CD4-positive, alpha-beta T cell treated with Interleukin-2 at 100 ng/mL for 4 hours (primary cell): ENCODE data around the gene ODF2.
"Not testable (repeated sequence)": the region's sequence is repeated elsewhere in the genome, so short reads cannot be mapped to it uniquely, and the experiment has no call there.

ENCODE experiments used
- DNase-seq: peaks from one replicate; pipeline ENCODE4 v3.0.0-alpha.2; 2020; ENCODE audit warnings: low spot score

Gene ODF2

GRCh38 chr9:128484686-128485413 lies 29.0 kb downstream of the ODF2 start:
- DNase-seq: no peak

- no peak for DNase-seq
Observed at GRCh38 chr9:128485414-128485855, 29.6 kb downstream of the ODF2 start.

DNA sequence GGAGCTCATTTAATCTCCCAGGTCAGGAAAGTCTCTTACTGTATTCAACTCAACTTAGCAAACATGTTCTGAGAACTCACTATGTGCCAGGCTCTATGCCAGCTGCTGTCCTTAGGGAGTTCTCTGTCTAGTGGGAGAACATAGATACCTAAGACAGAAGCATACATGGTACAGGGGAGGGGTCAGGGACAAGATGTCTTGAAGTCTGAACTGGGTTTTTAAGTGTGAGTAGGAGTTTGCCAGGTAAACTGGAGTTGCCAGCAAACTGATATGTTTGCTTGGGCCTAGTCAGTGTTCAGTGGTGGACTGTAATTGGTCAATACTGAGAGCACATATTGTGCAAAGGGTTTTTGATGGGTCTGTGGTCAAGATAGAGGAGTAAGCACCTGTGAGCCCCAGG lies 30.4 kb downstream of the ODF2 start:
- no peak for DNase-seq

GRCh38 chr9:128493424-128493823 lies 37.6 kb downstream of the ODF2 start:
- DNase-seq: no peak

DNA sequence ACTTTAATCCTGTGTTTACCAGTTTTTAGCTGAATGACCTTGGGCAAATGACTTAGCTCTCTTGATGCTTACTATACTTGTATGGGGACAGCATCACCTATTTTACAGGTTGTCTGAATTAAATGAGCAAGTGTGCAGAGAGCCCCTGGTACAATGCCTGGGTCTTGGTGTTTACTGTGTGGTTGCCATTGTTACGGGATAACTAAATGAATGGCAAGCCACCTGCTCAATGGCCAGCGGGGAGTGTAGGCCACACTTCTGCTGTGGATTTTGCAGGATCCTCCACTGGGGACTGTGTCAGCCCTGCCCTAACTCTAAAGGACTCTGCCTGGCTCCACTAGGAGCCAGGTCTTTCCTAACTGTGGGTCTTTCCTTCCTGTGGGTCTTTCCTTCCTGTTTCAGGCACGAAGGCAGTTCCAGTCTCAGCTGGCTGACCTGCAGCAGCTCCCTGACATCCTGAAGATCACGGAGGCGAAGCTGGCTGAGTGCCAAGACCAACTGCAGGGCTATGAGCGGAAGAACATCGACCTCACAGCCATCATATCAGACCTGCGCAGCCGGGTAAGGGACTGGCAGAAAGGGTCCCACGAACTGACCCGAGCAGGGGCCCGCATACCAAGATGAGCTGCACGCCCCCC lies 38.4 kb downstream of the ODF2 start:
- no peak for DNase-seq

DNA sequence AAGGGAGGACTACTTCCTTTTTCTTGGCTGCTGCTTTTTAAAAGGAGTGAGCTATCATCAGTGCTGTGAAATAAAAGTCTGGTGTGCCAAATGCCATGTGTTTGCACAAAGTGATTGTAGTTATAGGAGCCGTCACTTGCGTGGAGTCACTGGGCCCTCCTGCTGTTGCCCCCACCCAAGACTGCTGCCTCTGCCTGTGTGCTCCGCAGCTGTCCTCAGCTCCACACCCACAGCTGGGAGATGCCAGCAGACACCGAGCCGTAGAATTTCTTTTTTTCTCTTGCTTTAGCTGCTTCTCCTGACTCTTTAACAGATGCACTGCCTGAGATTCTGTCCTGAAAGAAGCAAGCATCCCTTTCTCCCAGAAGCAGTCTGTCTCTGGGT lies 38.9 kb downstream of the ODF2 start:
- no peak for DNase-seq

GRCh38 chr9:128495296-128495695 lies 39.5 kb downstream of the ODF2 start:
- DNase-seq: no peak

DNA sequence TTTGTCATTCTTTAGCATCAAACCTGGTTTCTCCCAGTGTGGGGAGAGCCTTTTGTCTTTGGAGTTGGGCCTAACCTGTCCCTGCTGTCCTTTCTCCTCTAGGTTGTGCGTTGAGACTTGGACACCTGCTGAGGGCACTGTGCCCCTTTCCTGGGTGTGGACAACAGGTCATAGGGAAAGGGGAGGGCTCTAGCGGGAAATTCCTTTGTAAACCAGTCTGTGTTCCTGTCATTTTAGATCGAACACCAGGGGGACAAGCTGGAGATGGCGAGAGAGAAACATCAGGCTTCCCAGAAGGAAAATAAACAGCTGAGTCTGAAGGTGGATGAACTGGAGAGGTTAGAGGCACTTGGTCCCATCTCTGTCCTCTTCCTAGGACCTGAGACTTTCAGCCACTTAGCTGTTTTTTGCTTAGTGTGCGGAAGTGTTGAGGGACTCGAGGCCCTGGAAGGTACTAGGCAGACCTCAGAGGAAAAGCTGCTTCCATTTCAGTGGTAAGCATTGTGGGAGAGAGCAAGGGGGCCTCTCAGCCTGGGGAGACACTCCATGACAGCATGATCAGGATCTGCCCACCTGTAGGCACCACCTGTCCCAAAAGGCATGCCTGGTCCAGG lies 40.1 kb downstream of the ODF2 start:
- DNase-seq: no peak

DNA sequence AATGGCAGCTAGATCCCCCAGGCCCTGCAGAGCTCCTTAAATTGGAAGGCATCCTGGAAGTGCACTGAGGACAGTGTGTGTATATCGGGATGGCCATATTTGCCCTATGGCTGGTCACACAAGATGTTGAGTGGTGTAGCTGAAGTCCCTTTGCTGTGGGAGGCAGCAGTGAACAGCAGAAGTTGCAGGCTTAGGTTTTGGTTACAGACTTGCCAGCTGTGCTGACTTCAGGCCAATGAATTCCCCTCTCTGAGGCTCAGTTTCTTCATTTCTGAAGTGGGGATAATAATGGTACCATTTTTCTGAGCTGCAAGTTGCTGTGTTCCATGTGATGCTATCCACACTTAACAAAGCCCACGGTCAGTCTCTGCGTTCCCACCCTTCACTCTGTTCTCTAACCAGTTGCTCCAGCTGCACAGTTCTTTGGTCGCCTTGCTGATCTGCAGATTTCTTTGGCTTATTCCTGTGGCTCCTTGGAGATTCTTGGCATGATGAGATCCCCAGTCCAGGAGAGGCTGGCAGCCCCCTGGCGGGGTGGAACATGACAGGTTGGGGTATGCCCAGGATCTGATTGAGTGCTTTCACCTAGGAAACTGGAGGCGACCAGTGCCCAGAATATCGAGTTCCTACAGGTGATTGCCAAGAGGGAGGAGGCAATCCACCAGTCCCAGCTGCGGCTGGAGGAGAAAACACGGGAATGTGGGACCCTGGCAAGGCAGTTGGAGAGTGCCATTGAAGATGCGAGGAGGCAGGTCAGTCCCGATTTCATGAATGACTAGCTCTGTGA lies 42.2 kb downstream of the ODF2 start:
- no peak for DNase-seq

DNA sequence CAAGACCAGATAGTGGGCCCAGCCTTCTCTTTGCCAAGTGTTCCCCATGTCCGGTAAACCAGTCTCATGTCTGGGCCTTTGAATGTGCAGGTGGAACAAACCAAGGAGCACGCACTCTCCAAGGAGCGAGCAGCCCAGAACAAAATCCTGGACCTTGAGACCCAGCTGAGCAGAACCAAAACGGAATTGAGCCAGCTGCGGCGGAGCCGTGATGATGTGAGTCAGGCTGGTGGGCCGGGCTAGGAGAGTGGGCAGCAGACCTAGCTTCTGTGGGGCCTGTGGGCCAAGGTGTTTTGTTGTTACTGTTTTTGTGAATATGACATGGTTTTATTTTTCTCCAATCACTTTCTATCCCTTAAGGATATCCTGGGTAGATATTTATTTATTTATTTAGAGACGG lies 43.1 kb downstream of the ODF2 start:
- DNase-seq: no peak

- no peak for DNase-seq
Observed at GRCh38 chr9:128499920-128500319, 44.1 kb downstream of the ODF2 start.

- not testable (repeated sequence) for DNase-seq
Observed at GRCh38 chr9:128503415-128503825, 47.6 kb downstream of the ODF2 start.

DNA sequence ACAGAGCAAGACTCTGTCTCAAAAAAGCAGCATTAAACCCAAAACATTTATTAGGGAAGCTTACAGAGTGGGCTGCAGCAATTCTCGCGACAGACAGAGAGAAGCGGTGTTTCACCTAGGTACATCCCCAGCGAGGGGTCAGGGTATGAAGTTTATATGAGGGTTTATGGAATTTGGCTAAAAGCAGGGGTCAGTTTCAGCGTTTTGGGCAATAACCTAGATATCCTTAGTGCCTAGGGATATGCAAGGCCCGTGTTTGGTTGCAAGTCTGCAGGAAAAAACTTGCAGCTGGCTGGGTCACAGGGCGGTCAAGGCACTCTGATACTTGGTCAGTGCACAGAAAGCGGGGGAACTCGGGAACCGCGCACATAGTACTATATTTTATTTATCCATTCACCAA lies 48.1 kb downstream of the ODF2 start:
- DNase-seq: no peak

DNA sequence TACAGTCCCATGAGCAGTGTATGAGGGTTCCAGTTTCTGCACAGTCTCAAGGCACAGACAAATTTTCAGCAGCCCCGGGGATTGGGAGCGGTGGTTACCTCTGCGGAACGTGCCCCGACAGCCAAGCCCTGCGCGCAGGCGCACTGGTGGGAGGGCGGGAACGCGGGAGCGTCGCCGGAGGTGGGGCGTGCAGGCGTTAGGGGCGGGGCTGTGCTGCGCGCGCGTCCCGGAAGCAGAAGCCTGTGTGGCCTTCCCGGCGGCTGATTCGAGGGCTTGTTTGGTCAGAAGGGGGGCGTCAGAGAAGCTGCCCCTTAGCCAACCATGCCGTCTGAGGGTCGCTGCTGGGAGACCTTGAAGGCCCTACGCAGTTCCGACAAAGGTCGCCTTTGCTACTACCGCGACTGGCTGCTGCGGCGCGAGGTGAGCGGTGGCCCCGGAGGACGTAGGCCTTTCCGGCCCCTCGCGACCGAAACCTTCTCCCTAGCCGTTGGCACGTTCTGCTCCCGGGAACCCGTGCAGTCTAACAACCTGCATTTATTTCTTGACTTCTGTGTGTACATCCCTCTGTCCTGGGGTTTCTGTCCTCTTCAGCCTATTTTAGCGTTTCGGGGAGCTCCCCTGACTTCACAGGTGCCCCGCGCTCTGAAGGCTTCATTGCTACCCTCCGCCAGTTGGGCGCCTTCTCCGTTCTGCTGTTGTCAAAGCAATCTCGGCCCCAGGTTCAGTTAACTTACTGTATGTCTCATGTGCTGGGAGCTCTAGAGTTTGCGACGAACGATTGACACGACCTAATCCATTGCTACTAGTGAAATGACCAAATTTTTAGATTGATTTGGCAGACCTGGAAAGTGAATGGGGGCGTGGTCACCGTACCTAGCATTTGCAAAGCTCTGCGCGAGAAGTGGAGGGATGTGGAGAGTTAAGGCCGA lies 48.9 kb downstream of the ODF2 start, which contains the start of gene GLE1:
TSS of gene GLE1 (plus strand) at position 235 of the 929 bp plus-strand sequence. CDS start at position 322, 87 bp downstream.
- DNase-seq: peak; percentile 96

DNA sequence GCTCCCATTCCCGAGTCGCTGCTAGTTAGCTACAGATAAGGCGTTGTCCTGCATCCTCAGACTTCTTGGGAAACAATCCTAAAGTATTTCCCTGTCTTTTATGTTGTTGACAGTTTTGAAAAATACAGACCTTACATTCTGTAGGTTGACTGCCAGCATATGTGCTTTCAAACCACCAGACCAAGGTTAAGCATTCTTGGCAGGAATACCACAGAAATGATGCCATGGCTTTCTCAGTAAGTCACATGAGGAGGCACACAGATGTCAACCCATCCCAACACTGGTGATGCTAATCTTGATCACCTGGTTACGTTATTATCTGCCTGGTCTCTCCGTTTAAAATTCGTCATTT lies 49.6 kb downstream of the ODF2 start:
- no peak for DNase-seq

GRCh38 chr9:128505906-128506305 lies 50.1 kb downstream of the ODF2 start:
- not testable (repeated sequence) for DNase-seq

DNA sequence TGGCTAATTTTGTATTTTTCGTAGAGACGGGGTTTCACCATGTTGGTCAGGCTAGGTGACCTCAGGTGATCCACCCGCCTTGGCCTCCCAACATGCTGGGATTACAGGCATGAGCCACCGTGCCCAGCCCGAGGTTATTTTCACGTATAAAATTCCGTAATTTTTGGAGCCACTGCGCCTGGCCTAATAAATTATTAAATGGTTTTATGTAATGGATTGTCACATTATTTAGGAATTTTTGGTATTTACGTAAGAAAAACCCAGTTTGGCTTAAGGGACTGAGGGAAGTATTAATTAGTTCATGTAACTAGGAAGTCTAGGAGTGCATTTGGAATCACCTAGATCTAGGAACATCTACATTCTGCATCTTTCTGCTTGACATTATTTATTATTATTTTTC lies 57.0 kb downstream of the ODF2 start:
- DNase-seq: no peak

DNA sequence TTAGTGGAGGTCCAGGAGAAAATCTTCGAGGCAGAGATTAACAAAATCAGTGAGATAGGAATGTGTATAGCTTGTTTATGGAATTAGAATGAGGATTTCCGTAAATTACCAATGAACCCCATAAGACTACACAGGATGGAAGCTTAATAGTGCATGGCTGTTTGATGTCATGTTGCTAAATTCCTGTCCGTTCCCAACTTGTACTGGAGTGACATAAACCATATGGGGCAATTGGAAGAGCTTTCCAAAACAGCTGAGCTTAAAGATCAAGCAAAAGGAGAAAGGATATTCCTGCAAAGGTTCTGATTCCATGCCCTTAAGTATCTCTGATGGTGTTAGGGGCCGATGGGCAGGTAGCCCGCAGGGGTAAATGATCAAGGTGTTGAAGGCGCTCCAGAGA lies 66.2 kb downstream of the ODF2 start:
- DNase-seq: no peak

- DNase-seq: no peak
Observed at GRCh38 chr9:128523199-128523925, 67.6 kb downstream of the ODF2 start.

GRCh38 chr9:128526720-128527119 lies 70.9 kb downstream of the ODF2 start:
- no peak for DNase-seq
